Measurements from ENCODE around the gene CYP4F11.
"Not testable (repeated sequence)": the region's sequence is repeated elsewhere in the genome, so short reads cannot be mapped to it uniquely, and the experiment has no call there.

CYP4F11 gene

GRCh38 chr19:15905026-15905425, 29.3 kb downstream of the CYP4F11 start:
- H3K9ac ChIP-seq (ENCODE audit: low read length) = no peak overlapping the region
- no peaks in the 10 kb centered on the region for H3F3A ChIP-seq (ENCODE audit: insufficient read depth, low read length)
- H2AFZ ChIP-seq (ENCODE audit: low read length) = no peak overlapping the region
- no peaks in the 10 kb centered on the region for H3K79me2 ChIP-seq (ENCODE audit: low read length)
- no peak overlapping the region for H3K4me2 ChIP-seq (ENCODE audit: low read depth, low read length)
- H3K9me2 ChIP-seq (replicated peaks; ENCODE audit: insufficient read depth, low read length) = no peaks in the 10 kb centered on the region
- H4K20me1 ChIP-seq (ENCODE audit: insufficient read depth, low read length) = no peaks in the 10 kb centered on the region
- no peak for DNase-seq
- H3K4me3 ChIP-seq (ENCODE audit: low read length) = no peak overlapping the region
- no peaks in the 10 kb centered on the region for H3K9me3 ChIP-seq (replicated peaks; ENCODE audit: insufficient read depth, low read length)
- TF ChIP-seq EZH2 (optimal IDR thresholded peaks at IDR 0.05; ENCODE audit: low read depth, low read length) (no peak), CTCF (IDR thresholded peaks at IDR 0.05; ENCODE audit: low read length) (no peak), EZH2phosphoT487 (IDR thresholded peaks at IDR 0.05; ENCODE audit: low read length) (no peak)
- no peak overlapping the region for H3K27ac ChIP-seq (ENCODE audit: low read length)
- peaks cover 96% of the 10 kb centered on the region for H3K27me3 ChIP-seq (replicated peaks; ENCODE audit: insufficient read depth, low read length)
- H3K36me3 ChIP-seq (replicated peaks; ENCODE audit: insufficient read depth, low read length) = no peaks in the 10 kb centered on the region
- no peaks in the 10 kb centered on the region for H3K4me1 ChIP-seq (ENCODE audit: low read length)

GRCh38 chr19:15902898-15903297, 31.4 kb downstream of the CYP4F11 start:
- H3K27ac ChIP-seq (ENCODE audit: low read length); H3K4me3 ChIP-seq (ENCODE audit: low read length); H2AFZ ChIP-seq (ENCODE audit: low read length); H3K79me2 ChIP-seq (ENCODE audit: low read length); DNase-seq; H3K9me2 ChIP-seq (replicated peaks; ENCODE audit: insufficient read depth, low read length); H3K36me3 ChIP-seq (replicated peaks; ENCODE audit: insufficient read depth, low read length); H3F3A ChIP-seq (ENCODE audit: insufficient read depth, low read length); H3K4me2 ChIP-seq (ENCODE audit: low read depth, low read length); H3K9me3 ChIP-seq (replicated peaks; ENCODE audit: insufficient read depth, low read length); H3K9ac ChIP-seq (ENCODE audit: low read length); H3K4me1 ChIP-seq (ENCODE audit: low read length); H4K20me1 ChIP-seq (ENCODE audit: insufficient read depth, low read length): not testable (repeated sequence)
- peaks cover 81% of the 10 kb centered on the region for H3K27me3 ChIP-seq (replicated peaks; ENCODE audit: insufficient read depth, low read length)

- Histone ChIP-seq H3K4me3 (ENCODE audit: low read length) (no peak overlapping the region), H3K79me2 (ENCODE audit: low read length) (no peaks in the 10 kb centered on the region), H3F3A (ENCODE audit: insufficient read depth, low read length) (no peaks in the 10 kb centered on the region), H3K36me3 (replicated peaks; ENCODE audit: insufficient read depth, low read length) (no peaks in the 10 kb centered on the region), H3K4me1 (ENCODE audit: low read length) (no peaks in the 10 kb centered on the region), H3K9me3 (replicated peaks; ENCODE audit: insufficient read depth, low read length) (no peaks in the 10 kb centered on the region), H2AFZ (ENCODE audit: low read length) (no peak overlapping the region), H3K4me2 (ENCODE audit: low read depth, low read length) (no peak overlapping the region), H3K27ac (ENCODE audit: low read length) (no peak overlapping the region), H3K9ac (ENCODE audit: low read length) (no peak overlapping the region), H4K20me1 (ENCODE audit: insufficient read depth, low read length) (no peaks in the 10 kb centered on the region), H3K9me2 (replicated peaks; ENCODE audit: insufficient read depth, low read length) (no peaks in the 10 kb centered on the region), H3K27me3 (replicated peaks; ENCODE audit: insufficient read depth, low read length) (peaks cover 76% of the 10 kb centered on the region)
- DNase-seq = no peak
- TF ChIP-seq EZH2phosphoT487 (IDR thresholded peaks at IDR 0.05; ENCODE audit: low read length) (no peak), CTCF (IDR thresholded peaks at IDR 0.05; ENCODE audit: low read length) (no peak), EZH2 (optimal IDR thresholded peaks at IDR 0.05; ENCODE audit: low read depth, low read length) (no peak)
Measured at GRCh38 chr19:15902254-15902653, 32.1 kb downstream of the CYP4F11 start.

GRCh38 chr19:15900504-15900903, 33.8 kb downstream of the CYP4F11 start:
- TF ChIP-seq EZH2 (optimal IDR thresholded peaks at IDR 0.05; ENCODE audit: low read depth, low read length) = no peak
- TF ChIP-seq CTCF (IDR thresholded peaks at IDR 0.05; ENCODE audit: low read length) = no peak
- no peak for TF ChIP-seq EZH2phosphoT487 (IDR thresholded peaks at IDR 0.05; ENCODE audit: low read length)
- H3K36me3 ChIP-seq (replicated peaks; ENCODE audit: insufficient read depth, low read length) = no peaks in the 10 kb centered on the region
- H3K4me1 ChIP-seq (ENCODE audit: low read length) = no peaks in the 10 kb centered on the region
- H3K27me3 ChIP-seq (replicated peaks; ENCODE audit: insufficient read depth, low read length) = peaks cover 69% of the 10 kb centered on the region
- no peaks in the 10 kb centered on the region for H3K9me2 ChIP-seq (replicated peaks; ENCODE audit: insufficient read depth, low read length)
- no peaks in the 10 kb centered on the region for H3K9me3 ChIP-seq (replicated peaks; ENCODE audit: insufficient read depth, low read length)
- H3K4me2 ChIP-seq (ENCODE audit: low read depth, low read length) = no peak overlapping the region
- no peak overlapping the region for H2AFZ ChIP-seq (ENCODE audit: low read length)
- no peaks in the 10 kb centered on the region for H3F3A ChIP-seq (ENCODE audit: insufficient read depth, low read length)
- H3K4me3 ChIP-seq (ENCODE audit: low read length) = no peak overlapping the region
- no peak overlapping the region for H3K27ac ChIP-seq (ENCODE audit: low read length)
- no peaks in the 10 kb centered on the region for H3K79me2 ChIP-seq (ENCODE audit: low read length)
- no peak for DNase-seq
- no peaks in the 10 kb centered on the region for H4K20me1 ChIP-seq (ENCODE audit: insufficient read depth, low read length)
- no peak overlapping the region for H3K9ac ChIP-seq (ENCODE audit: low read length)

- H3K27me3 ChIP-seq (replicated peaks; ENCODE audit: insufficient read depth, low read length) = peaks cover 67% of the 10 kb centered on the region
- not testable (repeated sequence) for H3K4me2 ChIP-seq (ENCODE audit: low read depth, low read length); H3F3A ChIP-seq (ENCODE audit: insufficient read depth, low read length); H3K9me3 ChIP-seq (replicated peaks; ENCODE audit: insufficient read depth, low read length); H4K20me1 ChIP-seq (ENCODE audit: insufficient read depth, low read length); H3K9ac ChIP-seq (ENCODE audit: low read length); DNase-seq; H3K27ac ChIP-seq (ENCODE audit: low read length); H3K4me1 ChIP-seq (ENCODE audit: low read length); H3K9me2 ChIP-seq (replicated peaks; ENCODE audit: insufficient read depth, low read length); H3K4me3 ChIP-seq (ENCODE audit: low read length); H3K79me2 ChIP-seq (ENCODE audit: low read length); H3K36me3 ChIP-seq (replicated peaks; ENCODE audit: insufficient read depth, low read length); H2AFZ ChIP-seq (ENCODE audit: low read length)
Measured at GRCh38 chr19:15900032-15900431, 34.3 kb downstream of the CYP4F11 start.

- H3K9me3 ChIP-seq (replicated peaks; ENCODE audit: insufficient read depth, low read length); H3K79me2 ChIP-seq (ENCODE audit: low read length); H3K4me1 ChIP-seq (ENCODE audit: low read length); DNase-seq; H3K27ac ChIP-seq (ENCODE audit: low read length); H3K4me2 ChIP-seq (ENCODE audit: low read depth, low read length); H3K4me3 ChIP-seq (ENCODE audit: low read length); H3K9ac ChIP-seq (ENCODE audit: low read length); H3K36me3 ChIP-seq (replicated peaks; ENCODE audit: insufficient read depth, low read length); H2AFZ ChIP-seq (ENCODE audit: low read length); H4K20me1 ChIP-seq (ENCODE audit: insufficient read depth, low read length); H3K9me2 ChIP-seq (replicated peaks; ENCODE audit: insufficient read depth, low read length); H3F3A ChIP-seq (ENCODE audit: insufficient read depth, low read length): not testable (repeated sequence)
- peaks cover 64% of the 10 kb centered on the region for H3K27me3 ChIP-seq (replicated peaks; ENCODE audit: insufficient read depth, low read length)
Measured at GRCh38 chr19:15899561-15899960, 34.8 kb downstream of the CYP4F11 start.
